ENCODE measurements around the gene LAP3.

LAP3 gene

DNA sequence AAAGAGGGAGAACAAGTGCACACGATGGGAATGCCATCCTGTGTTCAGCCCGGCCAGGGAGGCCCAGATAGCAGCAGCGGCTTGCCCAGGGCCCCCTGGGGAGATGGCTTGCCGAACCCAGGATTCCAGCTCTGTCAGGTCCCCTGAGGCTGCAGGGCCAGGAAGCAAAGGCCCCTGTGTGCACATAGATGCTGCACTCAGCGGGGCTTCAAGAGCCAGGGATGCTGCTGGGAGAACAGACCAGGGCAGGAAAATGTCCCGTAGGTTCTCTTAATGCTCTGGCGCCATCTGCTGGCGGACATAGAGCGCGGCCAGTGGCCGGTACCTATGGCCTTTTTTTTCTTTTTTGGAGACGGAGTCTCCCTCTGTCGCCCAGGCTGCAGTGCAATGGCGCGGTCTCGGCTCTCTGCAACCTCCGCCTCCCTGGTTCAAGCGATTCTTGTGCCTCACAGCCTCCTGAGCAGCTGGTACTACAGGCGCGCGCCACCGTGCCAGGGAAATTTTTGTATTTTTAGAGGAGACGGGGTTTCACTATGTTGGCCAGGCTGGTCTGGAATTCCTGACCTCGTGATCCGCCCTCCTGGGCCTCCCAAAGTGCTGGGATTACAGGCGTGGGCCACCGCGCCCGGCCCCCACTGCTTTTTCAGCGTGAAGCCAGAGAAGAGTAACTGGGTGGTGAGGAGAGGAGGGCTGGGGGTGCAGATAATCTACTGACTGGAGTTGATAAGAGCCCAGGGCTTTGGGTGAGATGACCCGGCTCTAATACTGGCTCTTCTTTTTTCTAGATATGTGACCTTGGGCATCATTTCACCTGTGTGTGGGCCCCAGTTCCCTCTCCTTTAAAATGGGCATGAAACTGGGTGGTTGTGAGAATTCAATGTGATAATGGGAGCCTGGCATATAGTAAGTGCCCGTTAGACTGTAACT is 60.0 kb downstream of the LAP3 start:
- Histone ChIP-seq H3K79me2 (ENCODE audit: insufficient read depth, low read length) (no peaks in the 10 kb centered on the region), H3K27me3 (ENCODE audit: insufficient read depth, low read length, poor library complexity) (no peaks in the 10 kb centered on the region), H3K9ac (ENCODE audit: low read depth, low read length) (no peak overlapping the region), H3K4me2 (ENCODE audit: insufficient read depth, low read length) (no peak overlapping the region), H3K27ac (ENCODE audit: low read length) (no peak overlapping the region), H2AFZ (ENCODE audit: low read depth, low read length) (no peak overlapping the region), H3K4me1 (ENCODE audit: insufficient read depth, low read length) (no peaks in the 10 kb centered on the region), H3K36me3 (ENCODE audit: insufficient read depth, low read length) (peaks cover 44% of the 10 kb centered on the region), H3K4me3 (ENCODE audit: low read depth in 1 of 2, low read length in 2 of 2) (no peak overlapping the region), H3K9me3 (ENCODE audit: insufficient read depth, low read length, severe bottlenecking) (no peaks in the 10 kb centered on the region), H4K20me1 (ENCODE audit: insufficient read depth, low read length) (peaks cover 16% of the 10 kb centered on the region)
- peak; percentile 72 for DNase-seq
- peak; percentile 89 for ATAC-seq (ENCODE audit: insufficient read depth, low read depth)
- TF ChIP-seq EZH2 (IDR thresholded peaks at IDR 0.05; ENCODE audit: borderline replicate concordance, low read depth, low read length, severe bottlenecking), result no peak
- peak; percentile 89 for TF ChIP-seq CTCF (IDR thresholded peaks at IDR 0.05; ENCODE audit: borderline replicate concordance, extremely low read depth, low read length, poor library complexity, severe bottlenecking)

- TF ChIP-seq CTCF (IDR thresholded peaks at IDR 0.05; ENCODE audit: borderline replicate concordance, extremely low read depth, low read length, poor library complexity, severe bottlenecking) (no peak), EZH2 (IDR thresholded peaks at IDR 0.05; ENCODE audit: borderline replicate concordance, low read depth, low read length, severe bottlenecking) (no peak)
- DNase-seq, result no peak
- Histone ChIP-seq H3K27ac (ENCODE audit: low read length) (no peak overlapping the region), H4K20me1 (ENCODE audit: insufficient read depth, low read length) (peaks cover 16% of the 10 kb centered on the region), H3K4me2 (ENCODE audit: insufficient read depth, low read length) (no peak overlapping the region), H3K79me2 (ENCODE audit: insufficient read depth, low read length) (no peaks in the 10 kb centered on the region), H2AFZ (ENCODE audit: low read depth, low read length) (no peak overlapping the region), H3K36me3 (ENCODE audit: insufficient read depth, low read length) (peaks cover 23% of the 10 kb centered on the region), H3K9me3 (ENCODE audit: insufficient read depth, low read length, severe bottlenecking) (peaks cover 3% of the 10 kb centered on the region), H3K9ac (ENCODE audit: low read depth, low read length) (no peak overlapping the region), H3K27me3 (ENCODE audit: insufficient read depth, low read length, poor library complexity) (no peaks in the 10 kb centered on the region), H3K4me1 (ENCODE audit: insufficient read depth, low read length) (no peaks in the 10 kb centered on the region), H3K4me3 (ENCODE audit: low read depth in 1 of 2, low read length in 2 of 2) (no peak overlapping the region)
- ATAC-seq (ENCODE audit: insufficient read depth, low read depth), result no peak
These were observed 62.1 kb downstream of the LAP3 start for GRCh38 chr4:17639136-17639535.

- Histone ChIP-seq H3K4me1 (ENCODE audit: insufficient read depth, low read length) (no peaks in the 10 kb centered on the region), H3K4me3 (ENCODE audit: low read depth in 1 of 2, low read length in 2 of 2) (no peak overlapping the region), H2AFZ (ENCODE audit: low read depth, low read length) (no peak overlapping the region), H3K79me2 (ENCODE audit: insufficient read depth, low read length) (no peaks in the 10 kb centered on the region), H3K27me3 (ENCODE audit: insufficient read depth, low read length, poor library complexity) (no peaks in the 10 kb centered on the region), H3K9ac (ENCODE audit: low read depth, low read length) (no peak overlapping the region), H4K20me1 (ENCODE audit: insufficient read depth, low read length) (peaks cover 5% of the 10 kb centered on the region), H3K9me3 (ENCODE audit: insufficient read depth, low read length, severe bottlenecking) (peaks cover 3% of the 10 kb centered on the region), H3K27ac (ENCODE audit: low read length) (no peak overlapping the region), H3K36me3 (ENCODE audit: insufficient read depth, low read length) (peaks cover 12% of the 10 kb centered on the region; the same call in 1 of the 2 replicates), H3K4me2 (ENCODE audit: insufficient read depth, low read length) (no peak overlapping the region)
- no peak for TF ChIP-seq CTCF (IDR thresholded peaks at IDR 0.05; ENCODE audit: borderline replicate concordance, extremely low read depth, low read length, poor library complexity, severe bottlenecking)
- TF ChIP-seq EZH2 (IDR thresholded peaks at IDR 0.05; ENCODE audit: borderline replicate concordance, low read depth, low read length, severe bottlenecking), result no peak
- DNase-seq, result no peak
- ATAC-seq (ENCODE audit: insufficient read depth, low read depth), result peak; percentile 10; the same call in 1 of the 3 replicates
These were observed 65.4 kb downstream of the LAP3 start for GRCh38 chr4:17642398-17642783.

Measured in DND-41 (cell line).